Adrenal gland (tissue), 12 donors: ENCODE results near the gene TSN. TPM values are rescaled to one million over a fixed set of nuclear protein-coding genes. Genes with fewer than 3 reads are reported as not detected.

Source experiments
- DNase-seq, 7 donors: peaks; one replicate each; pipeline ENCODE4 v3.0.0-alpha.2; 2019 to 2020
- H3K27ac ChIP-seq, 5 donors: fragments of 200-600 bp; sonication (generic) in 4 of 5; 1 replicate in 3 of 5; 2 replicates in 2 of 5; pipeline versions ENCODE4 v1.5.1 to v1.8.0; 2016 to 2020; ENCODE audit warnings: mild to moderate bottlenecking in 1 of 5
- H3K27me3 ChIP-seq: fragments of 200-600 bp; 2 replicates; pipeline ENCODE4 v1.8.0; 2021
- H3K36me3 ChIP-seq, 2 donors: fragments of 200-600 bp; replicated peaks in 1 of 2; 1 replicate in 1 of 2; 2 replicates in 1 of 2; pipeline versions ENCODE4 v1.5.1 to v1.8.0; 2018 to 2022
- H3K4me1 ChIP-seq, 2 donors: fragments of 200-600 bp; replicated peaks in 1 of 2; 1 replicate in 1 of 2; 2 replicates in 1 of 2; pipeline versions ENCODE4 v1.5.1 to v1.8.0; 2018 to 2021
- H3K4me3 ChIP-seq, 4 donors: fragments of 200-600 bp; sonication (generic) in 3 of 4; one replicate each; pipeline ENCODE4 v1.5.1; 2016 to 2018
- H3K9me3 ChIP-seq, 3 donors: fragments of 200-600 bp; sonication (generic) in 1 of 3; replicated peaks in 1 of 3; 1 replicate in 2 of 3; 2 replicates in 1 of 3; pipeline versions ENCODE4 v1.5.1 to v1.8.0; 2016 to 2021
- POLR2A ChIP-seq, 2 donors: fragments of 450-650 bp; IDR thresholded peaks; one replicate each; pipeline ENCODE4 v1.6.1; 2017; ENCODE audit warnings: antibody characterized with exemption in 2 of 2, mild to moderate bottlenecking in 2 of 2, moderate library complexity in 1 of 2
- WGBS, 4 donors: extraction: QIAGEN DNeasy Blood & Tissue Kit in 2 of 4; methylation state at CpG; one replicate each; pipeline versions ENCODE4 v1.1.5 to v1.1.7; 2013 to 2017; 5-methylcytosine and 5-hydroxymethylcytosine counted together
- intact Hi-C, 2 donors: fragments of 100-400 bp; cut with DNase I; formaldehyde crosslinking; loops; one replicate each; pipeline versions ENCODE4 v1.14.1 to v1.15.0; 2022 to 2023
- polyA plus RNA-seq, 3 donors: library from polyadenylated mRNA; stranded (reverse); fragments of 200-250 nt in 2 of 3; fragments of 350-450 nt in 1 of 3; fragmentation: Illumina TruSeq in 1 of 3; extraction: RNeasy Lipid Tissue Mini Kit (QIAGEN cat#74804) in 1 of 3; gene quantifications; one replicate each; pipeline ENCODE4 v1.2.3, GENCODE V29; 2013 to 2014
- total RNA-seq, 9 donors: library from RNA; depleted of rRNA in 4 of 9; stranded (reverse); fragments of >200 nt in 4 of 9; fragments of 120-200 nt in 1 of 9; fragmentation: NEBNext Ultra II Directional in 1 of 9; extraction: Animal tissue kit (Norgen Biotek cat#: 25700) in 1 of 9; gene quantifications; one replicate each; pipeline versions ENCODE4 v1.1.0 to v1.2.4, GENCODE V29; 2013 to 2023
- TF ChIP-seq, protein P1 (sequence below), 6 experiments: fragments of 450-650 bp in 4 of 6; fragments of 200-600 bp in 2 of 6; sonication (generic) in 1 of 6; IDR thresholded peaks; 1 replicate in 5 of 6; 2 replicates in 1 of 6; pipeline versions ENCODE4 v1.5.1 to v1.8.0; 2016 to 2021; ENCODE audit warnings: antibody characterized with exemption in 6 of 6, mild to moderate bottlenecking in 2 of 6, moderate library complexity in 1 of 6
- donor health status: healthy with polysubstance abuse.
- donor health status: Bipolar disorder and iron deficiency.
- donor health status: DM: yes; HTN: yes; CAD: no.
- donor health status: DM: no; HTN: no; CAD: no.
- donor health status: DM: no; HTN: no; CAD: no.
- donor health status: DM: yes; HTN: yes; CAD: no.

Gene TSN
- total and polyA plus RNA-seq, 12 donors, result 16.3 to 152 (median 47.3) TPM

DNA sequence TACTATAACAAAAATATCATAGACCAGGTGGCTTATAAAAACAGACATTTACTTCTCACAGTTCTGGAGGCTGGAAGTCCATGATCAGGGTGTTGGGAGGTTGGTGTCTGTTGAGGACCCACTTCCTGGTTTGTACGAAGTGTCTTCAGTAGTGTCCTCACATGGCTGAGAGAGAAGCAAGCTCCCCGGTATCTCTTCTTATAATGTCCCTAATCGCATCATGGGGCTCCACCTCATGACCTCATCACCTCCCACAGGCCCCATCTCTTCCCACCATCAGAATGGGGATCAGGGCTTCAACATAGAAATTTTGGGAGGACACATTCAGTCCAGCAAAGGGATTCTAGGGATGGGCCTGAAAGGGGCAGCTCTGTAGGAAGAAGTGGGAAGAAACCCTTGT, 14.0 kb upstream of the TSN start:
- intact Hi-C loops, result no loop called here
- TF ChIP-seq, protein P1, sequence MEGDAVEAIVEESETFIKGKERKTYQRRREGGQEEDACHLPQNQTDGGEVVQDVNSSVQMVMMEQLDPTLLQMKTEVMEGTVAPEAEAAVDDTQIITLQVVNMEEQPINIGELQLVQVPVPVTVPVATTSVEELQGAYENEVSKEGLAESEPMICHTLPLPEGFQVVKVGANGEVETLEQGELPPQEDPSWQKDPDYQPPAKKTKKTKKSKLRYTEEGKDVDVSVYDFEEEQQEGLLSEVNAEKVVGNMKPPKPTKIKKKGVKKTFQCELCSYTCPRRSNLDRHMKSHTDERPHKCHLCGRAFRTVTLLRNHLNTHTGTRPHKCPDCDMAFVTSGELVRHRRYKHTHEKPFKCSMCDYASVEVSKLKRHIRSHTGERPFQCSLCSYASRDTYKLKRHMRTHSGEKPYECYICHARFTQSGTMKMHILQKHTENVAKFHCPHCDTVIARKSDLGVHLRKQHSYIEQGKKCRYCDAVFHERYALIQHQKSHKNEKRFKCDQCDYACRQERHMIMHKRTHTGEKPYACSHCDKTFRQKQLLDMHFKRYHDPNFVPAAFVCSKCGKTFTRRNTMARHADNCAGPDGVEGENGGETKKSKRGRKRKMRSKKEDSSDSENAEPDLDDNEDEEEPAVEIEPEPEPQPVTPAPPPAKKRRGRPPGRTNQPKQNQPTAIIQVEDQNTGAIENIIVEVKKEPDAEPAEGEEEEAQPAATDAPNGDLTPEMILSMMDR (IDR thresholded peaks at IDR 0.05), result no peak
- TF ChIP-seq POLR2A (IDR thresholded peaks at IDR 0.05), result no peak
- no peak for DNase-seq
- no peaks in the 10 kb centered on the region for H3K27me3 ChIP-seq
- no peak overlapping the region for H3K4me3 ChIP-seq
- 88 to 92% (median 90%) methylated on average over 3 of the region's 3 CpGs for WGBS, 4 donors
- no peaks in the 10 kb centered on the region for H3K9me3 ChIP-seq
- no peaks in the 10 kb centered on the region for H3K36me3 ChIP-seq
- no peak overlapping the region for H3K27ac ChIP-seq
- H3K4me1 ChIP-seq, result no peaks in the 10 kb centered on the region

DNA sequence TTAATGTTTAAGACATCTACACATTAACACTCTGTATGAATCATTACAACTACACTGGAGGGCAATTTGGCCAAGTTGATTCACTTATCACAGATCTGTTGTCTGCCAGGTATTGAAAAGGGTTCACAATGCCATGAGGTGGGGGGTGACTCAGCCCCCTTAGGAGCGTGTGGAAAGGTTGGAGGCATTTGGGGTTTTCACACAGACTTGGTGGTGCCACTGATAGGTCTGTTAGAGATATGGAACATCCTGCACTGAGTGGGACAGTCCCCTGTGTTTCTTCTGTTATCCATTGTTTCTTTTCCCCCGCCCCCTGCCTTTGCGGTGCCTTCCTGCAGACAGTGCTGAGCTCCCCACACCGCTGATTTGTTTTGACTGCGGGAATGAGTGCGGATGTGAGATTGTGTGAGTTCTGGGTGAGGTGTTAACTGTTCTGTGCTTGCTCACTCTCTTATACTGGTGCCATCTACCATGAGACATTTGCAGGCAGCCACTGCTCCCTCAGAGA, 9.3 kb upstream of the TSN start:
- no peak for DNase-seq
- Histone ChIP-seq H3K4me3 (no peak overlapping the region), H3K4me1 (no peaks in the 10 kb centered on the region), H3K27ac (no peak overlapping the region), H3K9me3 (no peaks in the 10 kb centered on the region), H3K36me3 (no peaks in the 10 kb centered on the region), H3K27me3 (no peaks in the 10 kb centered on the region)
- intact Hi-C loops, result no loop called here
- no peak for TF ChIP-seq POLR2A (IDR thresholded peaks at IDR 0.05)
- TF ChIP-seq, protein P1 (IDR thresholded peaks at IDR 0.05), result no peak
- 53 to 68% (median 66%) methylated on average over 6 of the region's 6 CpGs for WGBS, 4 donors

DNA sequence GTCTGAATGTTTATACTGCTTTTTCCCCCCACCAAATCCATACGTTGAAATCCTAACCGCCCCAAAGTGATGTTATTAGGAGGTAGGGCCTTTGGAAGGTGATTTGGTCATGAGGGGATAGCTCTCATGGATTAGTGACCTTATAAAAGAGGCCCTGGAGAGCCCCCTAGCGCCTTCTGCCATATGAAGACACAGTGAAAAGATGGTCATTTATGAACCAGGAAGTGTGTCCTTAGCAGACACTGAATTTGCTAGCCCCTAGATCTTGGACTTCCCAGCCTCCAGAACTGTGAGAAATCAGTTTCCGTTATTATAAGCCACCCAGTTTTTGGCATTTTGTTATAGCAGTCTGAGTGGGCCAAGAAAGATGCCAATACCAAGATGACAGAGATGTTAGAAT, 7.2 kb upstream of the TSN start:
- no peaks in the 10 kb centered on the region for H3K9me3 ChIP-seq
- intact Hi-C loops, result no loop called here
- H3K27ac ChIP-seq, result no peak overlapping the region
- TF ChIP-seq, protein P1 (IDR thresholded peaks at IDR 0.05), result peak in 1 of 6 experiments; percentile 19
- TF ChIP-seq POLR2A (IDR thresholded peaks at IDR 0.05), result no peak
- H3K27me3 ChIP-seq, result no peaks in the 10 kb centered on the region
- H3K4me1 ChIP-seq, result no peaks in the 10 kb centered on the region
- no peak overlapping the region for H3K4me3 ChIP-seq
- 49 to 65% (median 61%) methylated on average over 4 of the region's 4 CpGs for WGBS, 4 donors
- no peaks in the 10 kb centered on the region for H3K36me3 ChIP-seq
- peak in 2 of 7 donors; percentile 38 to 40 for DNase-seq

DNA sequence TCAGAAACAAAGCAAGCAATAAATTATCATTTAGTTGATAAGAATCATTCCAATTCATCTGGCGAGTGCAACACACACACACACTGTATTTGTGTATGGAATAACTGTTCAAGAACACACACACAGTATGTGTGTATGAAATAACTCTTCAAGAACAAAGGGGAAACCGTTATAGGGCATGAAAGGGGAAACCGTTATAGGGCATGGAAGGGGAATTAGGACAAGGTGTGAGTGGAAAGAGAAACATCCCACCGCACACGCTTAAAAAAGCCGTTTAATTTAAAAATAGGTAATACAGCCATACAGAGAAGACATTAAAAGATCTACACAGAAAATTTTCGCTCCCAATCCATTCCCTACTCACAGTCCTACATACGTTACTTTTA, 607 bp upstream of the TSN start:
- intact Hi-C loops, result no loop called here
- TF ChIP-seq, protein P1 (IDR thresholded peaks at IDR 0.05), result no peak
- TF ChIP-seq POLR2A (IDR thresholded peaks at IDR 0.05), result no peak
- H3K9me3 ChIP-seq, result no peaks in the 10 kb centered on the region
- WGBS, 4 donors, result 1% methylated on average over 8 of the region's 8 CpGs
- H3K4me3 ChIP-seq, result peak overlapping the region in 3 of 4 donors; percentile 34 to 96 (median 60)
- H3K36me3 ChIP-seq, result peaks cover 0 to 3% of the 10 kb centered on the region in 2 donors
- H3K27me3 ChIP-seq, result no peaks in the 10 kb centered on the region
- no peak for DNase-seq
- H3K4me1 ChIP-seq, result peaks cover 12 to 16% of the 10 kb centered on the region in 2 donors
- H3K27ac ChIP-seq, result no peak overlapping the region
